NB4 (cell line): Measurements from ENCODE around the gene SIVA1.

Experiments used
- DNase-seq: peaks from one replicate; pipeline ENCODE4 v3.0.0; 2010; ENCODE audit warnings: low read depth
- H3K4me3 ChIP-seq: one replicate; pipeline ENCODE4 v1.5.1; 2011; ENCODE audit warnings: mild to moderate bottlenecking, low read depth, low read length, moderate library complexity
- CTCF ChIP-seq: IDR thresholded peaks from one replicate; pipeline ENCODE4 v1.5.1; 2012; ENCODE audit warnings: low read depth, low read length
- MAX ChIP-seq: IDR thresholded peaks from 2 replicates; pipeline ENCODE4 v1.6.1; 2011; ENCODE audit warnings: low read depth, low read length
- MYC ChIP-seq: IDR thresholded peaks from 2 replicates; pipeline ENCODE4 v1.6.1; 2011; ENCODE audit warnings: low read depth, low read length
- POLR2A ChIP-seq: IDR thresholded peaks from 2 replicates; pipeline ENCODE4 v1.6.1; 2011; ENCODE audit warnings: mild to moderate bottlenecking; ENCODE audit not compliant: insufficient read length; ENCODE audit errors: extremely low read depth

SIVA1 gene

GRCh38 chr14:104799244-104800014 lies 46.5 kb downstream of the SIVA1 start:
- no peak overlapping the region for H3K4me3 ChIP-seq
- DNase-seq: no peak
- TF ChIP-seq CTCF (no peak), POLR2A (no peak), MAX (no peak), MYC (no peak)

- peak; percentile 30 for TF ChIP-seq POLR2A
- TF ChIP-seq MYC: no peak
- peak; percentile 9 for TF ChIP-seq CTCF
- DNase-seq: peak; percentile 78
- H3K4me3 ChIP-seq: no peak overlapping the region
These were observed 47.2 kb downstream of the SIVA1 start for GRCh38 chr14:104800015-104800770.

DNA sequence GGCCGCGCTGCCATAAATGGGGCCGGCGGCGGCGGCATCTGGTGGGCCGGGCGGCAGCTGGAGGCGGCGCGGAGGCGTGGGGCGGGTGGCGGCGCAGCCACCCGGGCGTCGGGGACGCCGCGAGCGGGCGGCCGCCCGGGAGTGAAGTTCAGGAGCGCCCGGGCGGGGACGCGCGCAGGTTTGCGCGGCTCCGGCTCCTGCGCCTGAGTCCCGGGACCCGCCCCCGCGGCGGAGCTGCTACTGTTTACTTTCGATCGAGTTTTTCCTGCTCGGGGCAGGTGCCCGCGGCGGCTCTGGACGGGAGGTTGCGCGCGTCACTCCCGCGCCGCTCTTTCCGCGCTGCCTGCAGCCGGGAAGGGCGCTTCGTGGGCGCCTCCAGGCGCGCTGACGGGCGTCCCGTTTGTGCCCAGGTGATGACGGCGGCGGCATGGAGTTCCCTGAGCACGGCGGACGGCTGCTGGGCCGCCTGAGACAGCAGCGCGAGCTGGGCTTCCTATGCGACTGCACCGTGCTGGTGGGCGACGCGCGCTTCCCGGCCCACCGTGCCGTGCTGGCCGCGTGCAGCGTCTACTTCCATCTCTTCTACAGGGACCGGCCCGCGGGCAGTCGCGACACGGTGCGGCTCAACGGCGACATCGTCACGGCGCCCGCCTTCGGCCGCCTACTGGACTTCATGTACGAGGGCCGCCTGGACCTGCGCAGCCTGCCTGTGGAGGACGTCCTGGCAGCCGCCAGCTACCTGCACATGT lies 48.0 kb downstream of the SIVA1 start, which contains the start of gene ZBTB42:
TSS of gene ZBTB42 (plus strand) at position 331 of the 749 bp plus-strand sequence. CDS start at position 428, 97 bp downstream.
- TF ChIP-seq MYC (no peak), MAX (no peak), POLR2A (no peak)
- DNase-seq: peak; percentile 66
- peak within 1 kb of the TSS; percentile 55 for H3K4me3 ChIP-seq

DNA sequence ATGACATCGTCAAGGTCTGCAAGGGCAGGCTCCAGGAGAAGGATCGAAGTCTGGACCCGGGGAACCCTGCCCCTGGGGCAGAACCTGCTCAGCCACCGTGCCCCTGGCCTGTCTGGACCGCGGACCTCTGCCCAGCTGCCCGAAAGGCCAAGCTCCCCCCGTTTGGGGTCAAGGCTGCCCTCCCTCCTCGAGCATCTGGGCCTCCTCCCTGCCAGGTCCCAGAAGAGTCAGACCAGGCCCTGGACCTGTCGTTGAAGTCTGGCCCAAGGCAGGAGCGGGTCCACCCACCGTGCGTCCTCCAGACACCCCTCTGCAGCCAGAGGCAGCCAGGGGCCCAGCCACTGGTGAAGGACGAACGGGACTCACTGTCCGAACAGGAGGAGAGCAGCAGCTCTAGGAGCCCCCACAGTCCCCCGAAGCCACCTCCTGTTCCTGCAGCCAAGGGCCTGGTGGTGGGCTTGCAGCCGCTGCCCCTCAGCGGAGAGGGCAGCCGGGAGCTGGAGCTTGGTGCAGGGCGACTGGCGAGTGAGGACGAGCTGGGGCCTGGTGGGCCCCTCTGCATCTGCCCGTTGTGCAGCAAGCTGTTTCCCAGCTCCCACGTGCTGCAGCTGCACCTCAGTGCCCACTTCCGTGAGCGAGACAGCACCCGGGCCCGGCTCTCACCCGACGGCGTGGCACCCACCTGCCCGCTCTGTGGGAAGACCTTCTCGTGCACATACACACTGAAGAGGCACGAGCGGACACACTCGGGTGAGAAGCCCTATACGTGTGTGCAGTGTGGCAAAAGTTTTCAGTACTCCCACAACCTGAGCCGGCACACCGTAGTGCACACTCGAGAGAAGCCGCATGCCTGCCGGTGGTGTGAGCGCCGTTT lies 48.8 kb downstream of the SIVA1 start:
- no peak for DNase-seq
- TF ChIP-seq MAX (no peak), MYC (no peak), POLR2A (no peak), CTCF (no peak)

DNA sequence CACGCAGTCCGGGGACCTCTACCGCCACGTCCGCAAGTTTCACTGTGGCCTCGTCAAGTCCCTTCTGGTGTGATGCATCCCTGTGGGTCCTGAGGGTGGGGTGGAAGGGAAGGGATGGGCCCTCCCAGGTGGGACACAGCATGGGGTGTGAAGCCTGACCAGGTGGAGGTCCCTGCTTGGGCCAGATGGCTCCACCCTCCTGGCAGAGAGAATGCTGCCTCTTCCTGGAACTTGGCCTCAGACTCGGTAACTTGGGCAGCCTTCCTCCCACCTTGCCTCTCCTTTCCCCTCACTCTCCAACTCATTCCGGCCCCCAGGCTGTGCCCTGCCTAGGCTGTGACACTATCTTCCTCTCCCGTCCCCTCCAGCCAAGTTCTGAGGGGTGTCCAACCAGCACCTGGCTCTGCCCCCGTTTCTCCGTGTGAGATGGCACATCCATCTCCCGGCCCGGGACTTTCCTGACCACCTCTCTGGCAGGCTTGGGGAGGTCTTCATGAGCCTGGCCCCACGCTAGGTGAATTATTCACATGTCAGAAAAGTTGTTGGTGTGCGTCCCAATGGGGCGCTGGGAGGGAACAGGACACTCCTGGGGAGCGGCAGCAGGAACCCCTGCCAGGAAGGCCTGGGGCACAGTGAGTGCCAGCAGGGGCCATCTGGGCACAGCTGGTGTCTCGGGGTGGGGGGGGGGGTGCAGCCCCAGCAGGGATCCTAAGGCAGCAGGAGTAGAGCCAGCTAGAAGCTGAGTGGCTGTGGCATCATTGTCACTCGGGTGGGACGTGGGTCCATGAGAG lies 49.6 kb downstream of the SIVA1 start:
- no peak overlapping the region for H3K4me3 ChIP-seq
- DNase-seq: no peak
- TF ChIP-seq MAX: no peak
- TF ChIP-seq CTCF: no peak
- no peak for TF ChIP-seq MYC
- TF ChIP-seq POLR2A: no peak

More for the DNA sequence above, 48.8 kb downstream of the SIVA1 start:
- peak overlapping the region; percentile 55 for H3K4me3 ChIP-seq
